ENCODE results near the gene CFAP74.

CFAP74 gene

GRCh38 chr1:1873186-1873585 lies 130.4 kb downstream of the CFAP74 start:
- DNase-seq (ENCODE audit: low read depth): no peak

GRCh38 chr1:1872329-1872994 lies 131.1 kb downstream of the CFAP74 start:
- no peak for DNase-seq (ENCODE audit: low read depth)

Measured in stimulated activated CD8-positive, alpha-beta memory T cell treated with anti-CD3 and anti-CD28 coated beads, Interleukin-12 subunit alpha, Interleukin-12 subunit beta, amount 100 ng/mL, for 4 hours (primary cell).